DMS153 treated with DMSO at 0.1 percent for 48 hours (cell line): Measurements from ENCODE around the gene DGAT2.

Experiments used
- DNase-seq: peaks from one replicate; lab custom pipeline; 2025; ENCODE audit not compliant: unreplicated experiment; lab: John Stamatoyannopoulos, UW

DGAT2 gene

DNA sequence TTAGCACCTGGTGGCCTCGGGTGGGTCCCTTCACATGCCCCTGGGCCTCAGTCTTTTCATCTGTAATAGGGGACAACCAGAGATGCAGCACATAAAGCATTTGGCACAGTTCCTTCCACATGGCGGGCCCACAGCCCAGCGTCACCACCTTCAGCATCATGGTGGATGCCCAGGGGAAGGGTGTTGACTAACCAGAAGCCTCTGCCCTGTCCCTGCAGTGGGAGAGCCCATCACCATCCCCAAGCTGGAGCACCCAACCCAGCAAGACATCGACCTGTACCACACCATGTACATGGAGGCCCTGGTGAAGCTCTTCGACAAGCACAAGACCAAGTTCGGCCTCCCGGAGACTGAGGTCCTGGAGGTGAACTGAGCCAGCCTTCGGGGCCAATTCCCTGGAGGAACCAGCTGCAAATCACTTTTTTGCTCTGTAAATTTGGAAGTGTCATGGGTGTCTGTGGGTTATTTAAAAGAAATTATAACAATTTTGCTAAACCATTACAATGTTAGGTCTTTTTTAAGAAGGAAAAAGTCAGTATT, 31.6 kb downstream of the DGAT2 start:
- no peak for DNase-seq

- no peak for DNase-seq
Observed at GRCh38 chr11:75800728-75801361, 32.3 kb downstream of the DGAT2 start.

GRCh38 chr11:75801362-75802020, 32.9 kb downstream of the DGAT2 start:
- DNase-seq, result no peak

GRCh38 chr11:75802021-75802912, 33.7 kb downstream of the DGAT2 start:
- DNase-seq, result no peak

GRCh38 chr11:75802913-75803820, 34.6 kb downstream of the DGAT2 start:
- DNase-seq, result peak; percentile 47

DNA sequence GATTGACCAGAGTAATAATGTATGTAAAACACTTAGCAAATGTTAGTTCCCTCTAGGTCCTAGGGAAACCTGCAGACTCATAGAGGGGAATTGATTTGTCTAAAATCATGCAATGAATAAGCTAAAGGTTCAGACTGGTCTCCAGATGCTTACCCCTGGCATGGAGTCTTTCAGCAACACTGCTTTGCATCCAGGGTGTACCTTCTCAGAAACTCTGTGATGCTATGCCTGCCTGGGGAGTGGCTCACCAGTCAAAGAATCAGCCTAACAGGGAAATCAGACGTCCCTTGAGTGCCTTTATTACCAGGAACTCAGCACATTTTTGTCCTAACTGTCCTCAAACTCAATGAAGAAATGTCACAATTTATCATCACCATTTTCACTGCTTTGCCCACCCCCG, 40.5 kb downstream of the DGAT2 start:
- DNase-seq, result no peak

GRCh38 chr11:75809991-75810390, 41.4 kb downstream of the DGAT2 start:
- DNase-seq, result no peak

DNA sequence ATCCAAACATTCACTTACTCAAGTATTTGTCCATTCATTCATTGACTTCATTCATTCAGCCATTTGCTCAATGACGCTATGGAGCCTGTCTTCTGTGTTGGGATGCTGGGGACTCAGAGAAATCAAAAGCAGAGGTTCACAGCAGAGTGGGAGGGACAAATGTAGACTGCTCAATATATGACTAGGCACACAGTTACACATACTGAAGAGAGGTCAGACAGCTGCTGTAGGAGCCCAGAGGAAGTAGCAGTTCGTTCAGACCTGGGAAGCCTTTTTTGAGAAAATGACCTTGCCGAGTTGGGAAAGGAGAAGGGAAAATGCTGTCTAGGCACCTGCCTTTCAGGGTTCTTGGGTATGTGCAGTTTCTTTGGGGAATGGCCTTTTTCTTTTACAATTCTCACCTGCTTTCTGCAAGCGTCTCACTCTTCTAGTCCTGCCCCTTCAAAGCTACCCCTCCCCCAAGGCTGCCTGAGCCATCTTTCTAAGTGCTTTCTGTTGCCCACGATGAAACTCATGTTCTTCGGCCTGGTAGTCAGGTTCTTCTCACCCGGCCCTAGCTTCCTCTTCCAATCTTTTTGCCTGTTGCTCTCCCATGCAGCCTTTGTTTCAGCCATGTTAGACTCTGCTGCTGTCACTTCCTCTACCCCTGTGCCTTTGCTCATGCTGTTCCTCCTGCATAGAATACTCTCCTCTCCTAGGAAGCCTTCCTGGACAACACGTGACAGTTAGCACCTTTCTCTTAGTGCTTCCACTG, 42.2 kb downstream of the DGAT2 start:
- no peak for DNase-seq

GRCh38 chr11:75811485-75811884, 42.9 kb downstream of the DGAT2 start:
- no peak for DNase-seq

DNA sequence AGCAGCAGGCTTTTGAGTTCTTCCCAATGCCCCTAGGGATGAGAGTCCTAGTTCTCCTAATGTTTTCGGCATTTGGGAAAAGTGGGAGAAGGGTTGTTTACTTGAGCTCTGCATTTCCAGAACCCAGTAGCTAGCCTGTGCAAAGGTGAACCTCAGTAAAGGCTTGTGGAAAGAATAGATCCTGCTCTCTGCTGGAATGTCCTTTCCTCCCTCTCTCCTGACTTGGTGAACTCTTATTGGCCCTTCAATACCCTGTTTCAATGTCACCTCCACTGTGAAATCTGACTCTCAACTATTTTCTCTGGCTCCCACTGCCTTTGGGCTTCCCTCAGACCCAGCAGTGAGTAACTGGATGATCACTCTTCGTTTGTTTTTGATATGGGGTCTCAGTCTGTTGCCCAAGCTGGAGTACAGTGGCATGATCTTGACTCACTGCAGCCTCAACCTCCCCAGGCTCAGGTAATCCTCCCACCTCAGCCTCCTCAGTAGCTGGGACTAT, 44.0 kb downstream of the DGAT2 start:
- no peak for DNase-seq

- DNase-seq, result no peak
Observed at GRCh38 chr11:75813124-75813523, 44.5 kb downstream of the DGAT2 start.

DNA sequence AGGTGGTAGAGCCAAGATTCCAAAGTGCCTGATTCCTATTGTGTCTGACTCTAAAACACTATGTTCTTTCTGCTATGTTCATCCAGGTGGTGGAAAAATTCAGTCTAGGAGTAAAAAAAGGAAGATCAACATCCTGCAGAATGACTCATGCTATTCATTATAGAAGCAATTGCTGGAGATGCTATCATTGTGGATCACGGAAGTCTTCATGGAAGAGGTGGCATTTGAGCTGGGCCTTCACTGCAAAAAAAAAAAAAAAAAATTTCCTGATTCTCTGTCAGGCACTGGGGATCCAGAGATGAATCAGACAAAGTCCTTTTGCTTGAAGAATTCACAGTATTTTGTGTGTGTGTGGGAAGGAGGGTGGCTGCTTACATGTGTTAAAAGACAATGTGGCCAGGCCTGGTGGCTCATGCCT, 45.1 kb downstream of the DGAT2 start:
- no peak for DNase-seq

- no peak for DNase-seq
Observed at GRCh38 chr11:75814363-75814676, 45.7 kb downstream of the DGAT2 start.

DNA sequence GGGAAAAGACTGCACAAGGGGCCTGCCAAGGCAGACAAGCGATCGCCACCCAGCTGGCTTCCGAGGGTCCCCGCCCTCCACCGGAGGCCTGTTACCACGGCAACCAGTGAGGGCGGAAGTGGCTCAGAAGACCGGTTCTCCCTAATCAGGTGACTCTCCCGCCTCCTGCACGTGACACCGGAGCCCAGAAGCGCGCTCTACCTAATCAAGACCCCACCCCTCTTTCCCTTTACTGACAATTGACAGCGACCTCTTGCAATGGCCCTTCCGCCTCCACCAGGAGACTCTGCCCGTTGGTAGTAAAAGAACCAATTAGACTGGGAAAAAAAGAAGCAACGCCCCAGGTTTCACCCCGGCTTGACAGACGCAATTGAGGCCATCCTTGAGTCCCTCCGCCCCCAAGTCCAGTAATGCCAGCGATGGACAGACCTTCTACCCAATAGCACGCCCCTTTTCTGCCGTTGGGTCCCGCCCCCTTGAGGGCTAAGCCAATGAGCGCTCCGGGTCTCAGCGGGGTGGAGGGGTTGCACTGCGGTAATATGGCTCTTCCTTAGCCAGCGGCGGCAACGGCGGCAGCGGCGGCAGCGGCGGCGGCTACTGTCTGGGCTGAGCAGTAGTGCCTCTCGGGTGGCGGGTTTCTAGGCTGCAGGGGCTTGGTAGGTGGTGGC, 46.2 kb downstream of the DGAT2 start, which contains the start of gene UVRAG:
TSS of gene UVRAG (plus strand) at position 534 of the 668 bp plus-strand sequence. CDS start 198 bp downstream, outside the sequence.
- DNase-seq, result peak; percentile 96

- peak; percentile 33 for DNase-seq
Observed at GRCh38 chr11:75815345-75816168, 47.0 kb downstream of the DGAT2 start.

- peak; percentile 7 for DNase-seq
Observed at GRCh38 chr11:75816561-75817239, 48.1 kb downstream of the DGAT2 start.

DNA sequence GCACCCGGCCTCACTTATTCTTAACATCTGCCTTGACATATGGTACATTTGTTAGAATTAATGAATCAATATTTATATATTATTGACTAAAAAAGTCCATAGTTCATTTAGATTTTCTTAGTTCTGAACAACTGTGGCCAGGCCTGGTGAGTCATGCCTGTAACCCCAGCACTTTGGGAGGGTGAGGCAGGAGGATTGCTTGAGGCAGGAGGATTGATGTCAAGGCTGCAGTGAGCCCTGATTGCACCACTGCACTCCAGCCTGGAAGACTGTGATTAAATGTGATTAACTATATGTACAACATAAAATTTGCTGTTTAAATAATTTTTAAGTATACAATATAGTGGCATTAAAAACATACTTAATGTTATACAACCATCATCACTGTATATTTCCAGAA, 52.1 kb downstream of the DGAT2 start:
- no peak for DNase-seq

GRCh38 chr11:75821202-75821601, 52.6 kb downstream of the DGAT2 start:
- DNase-seq, result no peak
